GM10248 (cell line): ENCODE measurements around the gene GASK1B.

Experiments
- CTCF ChIA-PET: fragments of 300-600 bp; sonication (Branson Sonifier 250); formaldehyde crosslinking; extraction: SDS; loops from one replicate; lab custom pipeline; 2021; ENCODE audit warnings: antibody characterized with exemption; lab: Yijun Ruan, JAX
- POLR2A ChIA-PET: fragments of 350-650 bp; sonication (Branson Sonifier 250); formaldehyde crosslinking; extraction: SDS; loops from one replicate; lab custom pipeline; 2020; ENCODE audit warnings: antibody characterized with exemption; lab: Yijun Ruan, JAX
- DNase-seq: peaks from one replicate; pipeline ENCODE4 v3.0.0; 2012; ENCODE audit errors: extremely low spot score
- TF ChIP-seq, protein P1 (sequence below): IDR thresholded peaks from 2 replicates; pipeline ENCODE4 v1.5.1; 2012; ENCODE audit warnings: mild to moderate bottlenecking, low read depth; ENCODE audit errors: extremely low read depth, missing control alignments, control extremely low read depth

Gene GASK1B

DNA sequence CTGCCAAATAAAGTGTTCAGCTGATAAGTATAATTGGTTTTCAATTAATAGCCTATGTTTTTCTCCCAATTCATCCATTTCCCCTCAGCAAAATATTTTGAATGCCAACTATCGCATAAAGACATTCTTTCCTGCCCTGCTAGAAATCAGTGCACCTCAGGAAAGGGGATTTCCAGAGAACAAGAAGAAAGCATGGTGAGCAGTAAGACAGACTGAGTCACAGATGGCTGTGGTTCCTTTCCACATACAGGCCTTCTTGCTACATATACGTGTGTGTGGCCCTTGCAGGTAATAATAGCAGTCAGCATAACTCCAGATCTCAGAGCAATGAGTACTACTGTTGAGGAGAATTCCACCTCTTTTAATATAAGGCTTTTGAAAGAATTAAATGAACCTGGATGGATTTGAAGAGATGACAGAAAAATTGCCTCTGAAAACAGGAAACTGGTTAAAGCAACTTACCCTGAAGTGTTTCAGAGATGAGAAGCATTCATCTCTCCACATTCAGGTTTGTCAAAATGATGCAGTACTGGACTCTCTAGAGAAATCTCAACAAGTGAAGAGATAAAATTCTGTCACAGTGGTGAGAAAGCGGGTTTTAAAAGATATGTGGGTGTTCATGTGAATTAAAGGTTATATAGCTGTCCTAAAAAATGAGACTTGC lies 13.6 kb downstream of the GASK1B start:
- DNase-seq: no peak

DNA sequence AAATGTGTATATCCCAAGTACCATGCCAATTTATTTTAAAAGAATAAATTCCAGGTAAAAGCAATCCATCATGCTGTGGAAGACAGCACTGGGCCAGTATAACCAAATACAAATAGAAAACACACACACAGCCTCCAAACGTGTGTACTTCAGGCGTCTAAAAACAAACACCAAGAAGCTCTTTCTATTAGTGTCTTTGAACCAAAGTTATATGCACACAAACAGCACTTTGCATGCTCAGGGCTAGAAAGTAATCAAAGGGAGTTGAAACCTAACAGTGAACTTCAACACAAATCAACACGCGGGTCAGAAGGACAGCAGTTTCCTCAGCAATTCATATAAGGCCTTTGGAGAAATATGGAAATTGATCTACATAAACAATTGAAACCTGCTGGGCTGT lies 15.4 kb downstream of the GASK1B start:
- ChIA-PET POLR2A (no interaction called here), CTCF (no interaction called here)
- DNase-seq: no peak
- TF ChIP-seq, protein P1, sequence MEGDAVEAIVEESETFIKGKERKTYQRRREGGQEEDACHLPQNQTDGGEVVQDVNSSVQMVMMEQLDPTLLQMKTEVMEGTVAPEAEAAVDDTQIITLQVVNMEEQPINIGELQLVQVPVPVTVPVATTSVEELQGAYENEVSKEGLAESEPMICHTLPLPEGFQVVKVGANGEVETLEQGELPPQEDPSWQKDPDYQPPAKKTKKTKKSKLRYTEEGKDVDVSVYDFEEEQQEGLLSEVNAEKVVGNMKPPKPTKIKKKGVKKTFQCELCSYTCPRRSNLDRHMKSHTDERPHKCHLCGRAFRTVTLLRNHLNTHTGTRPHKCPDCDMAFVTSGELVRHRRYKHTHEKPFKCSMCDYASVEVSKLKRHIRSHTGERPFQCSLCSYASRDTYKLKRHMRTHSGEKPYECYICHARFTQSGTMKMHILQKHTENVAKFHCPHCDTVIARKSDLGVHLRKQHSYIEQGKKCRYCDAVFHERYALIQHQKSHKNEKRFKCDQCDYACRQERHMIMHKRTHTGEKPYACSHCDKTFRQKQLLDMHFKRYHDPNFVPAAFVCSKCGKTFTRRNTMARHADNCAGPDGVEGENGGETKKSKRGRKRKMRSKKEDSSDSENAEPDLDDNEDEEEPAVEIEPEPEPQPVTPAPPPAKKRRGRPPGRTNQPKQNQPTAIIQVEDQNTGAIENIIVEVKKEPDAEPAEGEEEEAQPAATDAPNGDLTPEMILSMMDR: no peak

More for the DNA sequence above, 13.6 kb downstream of the GASK1B start:
- CTCF ChIA-PET: interaction anchor here (0.6 kb wide), 1 partner anchor 11 kb away, joined by 3 read pairs; no protein-coding TSS in a partner anchor
- TF ChIP-seq, protein P1: no peak
- POLR2A ChIA-PET: no interaction called here

DNA sequence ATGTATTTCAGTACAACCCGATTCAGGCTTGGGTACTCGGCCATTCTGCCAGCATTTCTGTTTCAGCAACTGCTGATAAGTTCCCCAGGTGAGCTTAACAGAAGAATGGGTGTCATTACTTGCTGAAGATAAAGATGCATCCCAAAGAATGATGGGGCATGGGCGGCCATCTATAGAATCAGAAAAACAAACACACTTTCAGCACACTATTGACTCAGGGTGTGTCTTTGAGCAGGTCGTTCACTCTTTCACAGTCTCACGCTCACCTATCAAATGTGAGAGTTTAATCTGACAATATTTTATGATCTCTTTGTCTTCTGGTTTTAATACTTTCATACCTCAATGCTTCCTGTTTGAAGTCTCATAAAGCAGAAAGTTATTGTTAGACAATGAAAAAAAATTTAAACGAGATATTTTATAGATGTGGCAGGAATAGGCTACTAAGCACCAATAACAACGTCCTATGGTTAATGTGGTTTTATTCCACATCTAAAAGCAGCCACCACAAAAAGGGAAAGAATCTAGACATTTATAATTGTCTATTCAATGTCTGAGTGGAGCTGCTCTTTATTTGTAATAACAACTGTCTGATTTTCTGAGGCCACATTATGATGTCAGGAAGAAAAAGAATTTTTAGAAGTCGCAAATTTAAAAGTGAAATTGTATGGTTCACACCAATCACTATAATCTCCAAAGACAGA lies 17.0 kb downstream of the GASK1B start:
- POLR2A ChIA-PET: no interaction called here
- TF ChIP-seq, protein P1: no peak
- CTCF ChIA-PET: interaction anchor here (1.3 kb wide), 1 partner anchor 15 kb away, joined by 4 read pairs; no protein-coding TSS in a partner anchor
- DNase-seq: no peak

DNA sequence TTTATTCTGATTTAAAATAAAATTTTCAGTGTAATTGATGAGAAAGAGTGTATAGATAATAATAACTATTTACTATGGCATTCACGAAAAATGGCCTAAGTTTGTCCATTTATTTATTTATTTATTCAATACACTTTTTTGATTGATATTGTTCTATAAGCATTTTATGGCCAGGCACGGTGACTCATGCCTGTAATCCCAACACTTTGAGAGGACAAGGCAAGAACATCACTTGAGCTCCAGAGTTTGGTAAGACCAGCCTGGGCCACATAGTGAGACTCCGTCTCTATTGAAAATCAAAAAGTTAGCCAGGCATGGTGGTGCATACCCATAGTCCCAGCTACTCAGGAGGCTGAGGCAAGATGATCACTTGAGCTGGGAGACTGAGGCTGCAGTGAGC lies 25.7 kb downstream of the GASK1B start:
- TF ChIP-seq, protein P1: no peak
- DNase-seq: no peak
- CTCF ChIA-PET: no interaction called here
- POLR2A ChIA-PET: no interaction called here

DNA sequence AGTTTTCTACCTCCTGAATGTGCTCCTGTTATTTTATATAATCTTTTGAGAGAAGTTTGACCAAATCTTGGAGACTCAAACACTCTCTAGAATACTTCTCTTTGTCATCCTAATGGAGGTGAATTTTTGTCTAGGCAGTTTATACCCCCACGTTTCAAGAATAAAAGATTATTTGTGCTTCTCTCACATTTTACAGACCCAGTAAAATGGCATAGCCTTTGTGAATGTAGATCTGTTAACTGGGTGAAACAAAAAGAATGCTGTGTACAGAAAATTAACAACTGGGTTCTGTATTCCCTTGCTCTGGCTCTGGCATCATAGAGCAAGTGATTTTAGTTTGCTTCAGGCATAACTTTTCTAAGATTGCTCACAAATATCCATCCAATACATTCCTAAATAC lies 26.1 kb downstream of the GASK1B start:
- DNase-seq: no peak
- ChIA-PET CTCF (no interaction called here), POLR2A (no interaction called here)
- TF ChIP-seq, protein P1: no peak

DNA sequence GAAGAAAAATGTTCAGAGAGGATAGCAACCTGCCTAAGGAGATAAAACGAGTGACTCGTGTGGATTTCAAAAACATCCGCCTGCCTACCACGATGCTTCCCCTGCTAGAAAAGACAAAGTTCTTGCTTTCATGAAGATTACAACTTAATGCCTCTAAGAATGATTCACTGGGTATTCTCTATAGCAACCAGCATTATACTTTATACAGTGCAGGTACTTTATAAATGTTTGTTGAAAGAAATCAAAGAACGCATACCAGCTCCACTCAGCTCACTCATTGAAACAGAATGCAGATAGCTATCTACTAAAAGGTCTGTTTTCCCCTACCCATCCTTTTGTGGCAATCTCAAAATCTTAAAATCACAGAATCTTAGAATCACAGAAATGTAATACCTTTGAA lies 33.7 kb downstream of the GASK1B start:
- TF ChIP-seq, protein P1: no peak
- ChIA-PET POLR2A (no interaction called here), CTCF (interaction anchor here (0.9 to 1.9 kb wide), 2 partner anchors 9 to 14 kb away, joined by 3 to 4 read pairs; no protein-coding TSS in a partner anchor)
- DNase-seq: no peak
